CD4-positive, alpha-beta T cell treated with Interleukin-6 at 100 ng/mL for 8 hours (primary cell): ENCODE results near the gene HCRT.
"Not testable (repeated sequence)": the region's sequence is repeated elsewhere in the genome, so short reads cannot be mapped to it uniquely, and the experiment has no call there.

ENCODE experiments used
- DNase-seq: peaks from one replicate; pipeline ENCODE4 v3.0.0-alpha.2; 2020; ENCODE audit warnings: mixed read lengths, low spot score

HCRT gene

GRCh38 chr17:42197564-42198156, 12.4 kb upstream of the HCRT start:
- DNase-seq: no peak

GRCh38 chr17:42193969-42194899, 9.0 kb upstream of the HCRT start, which contains the start of gene GHDC:
Gene GHDC (minus strand): TSS chr17:42194494. CDS start chr17:42193581, 913 bp downstream.
- DNase-seq: peak; percentile 81

- no peak for DNase-seq
Observed at GRCh38 chr17:42193216-42193968, 8.1 kb upstream of the HCRT start.

GRCh38 chr17:42192189-42193126, 7.2 kb upstream of the HCRT start:
- DNase-seq: no peak

- no peak for DNase-seq
Observed at GRCh38 chr17:42191275-42191608, 6.0 kb upstream of the HCRT start.

GRCh38 chr17:42190491-42191274, 5.4 kb upstream of the HCRT start:
- DNase-seq: no peak

- no peak for DNase-seq
Observed at GRCh38 chr17:42189651-42189965, 4.4 kb upstream of the HCRT start.

- DNase-seq: no peak
Observed at GRCh38 chr17:42188749-42189650, 3.7 kb upstream of the HCRT start.

GRCh38 chr17:42187833-42188232, 2.6 kb upstream of the HCRT start:
- no peak for DNase-seq

GRCh38 chr17:42186191-42186590, 939 bp upstream of the HCRT start:
- not testable (repeated sequence) for DNase-seq

GRCh38 chr17:42185621-42185930, 324 bp upstream of the HCRT start:
- no peak for DNase-seq

- DNase-seq: peak; percentile 67
Observed at GRCh38 chr17:42183741-42184711, 1.2 kb downstream of the HCRT start.

- no peak for DNase-seq
Observed at GRCh38 chr17:42182927-42183734, 2.1 kb downstream of the HCRT start.

GRCh38 chr17:42181851-42182207, 3.4 kb downstream of the HCRT start:
- no peak for DNase-seq

GRCh38 chr17:42180922-42181850, 4.1 kb downstream of the HCRT start, which contains the start of gene KCNH4:
Gene KCNH4 (minus strand): TSS chr17:42181142. CDS start chr17:42180945, 197 bp downstream.
- DNase-seq: peak; percentile 84

- DNase-seq: no peak
Observed at GRCh38 chr17:42180411-42180921, 4.8 kb downstream of the HCRT start.
